Measurements from ENCODE around the gene ZCRB1. TPM values are rescaled to one million over a fixed set of nuclear protein-coding genes. Genes with fewer than 3 reads are reported as not detected.

ZCRB1 gene
- total and polyA plus RNA-seq, 5 donors: 42.8 to 59.6 (median 54.9) TPM

- H3K9me3 ChIP-seq (ENCODE audit: control insufficient read depth, low read length): no peaks in the 10 kb centered on the region
- DNase-seq (no peak), ATAC-seq (no peak)
- H3K4me3 ChIP-seq (ENCODE audit: low read length): no peak overlapping the region
- intact Hi-C loops (cut with DNase I): no loop called here
- H3K27me3 ChIP-seq (ENCODE audit: control insufficient read depth, insufficient read depth): no peaks in the 10 kb centered on the region
- no peaks in the 10 kb centered on the region for H3K4me1 ChIP-seq (ENCODE audit: control insufficient read depth, insufficient read depth, low read length)
- H3K27ac ChIP-seq (ENCODE audit: low read length): no peak overlapping the region
These were observed 47.8 kb downstream of the ZCRB1 start for GRCh38 chr12:42278128-42278510.

GRCh38 chr12:42277396-42278127 lies 48.3 kb downstream of the ZCRB1 start:
- no peaks in the 10 kb centered on the region for H3K4me1 ChIP-seq (ENCODE audit: control insufficient read depth, insufficient read depth, low read length)
- H3K9me3 ChIP-seq (ENCODE audit: control insufficient read depth, low read length): no peaks in the 10 kb centered on the region
- ATAC-seq (no peak), DNase-seq (no peak)
- intact Hi-C loops (cut with DNase I): no loop called here
- 80% methylated on average over 6 of the region's 6 CpGs for WGBS
- no peak overlapping the region for H3K27ac ChIP-seq (ENCODE audit: low read length)
- H3K27me3 ChIP-seq (ENCODE audit: control insufficient read depth, insufficient read depth): no peaks in the 10 kb centered on the region
- H3K4me3 ChIP-seq (ENCODE audit: low read length): no peak overlapping the region

- no peaks in the 10 kb centered on the region for H3K27me3 ChIP-seq (ENCODE audit: control insufficient read depth, insufficient read depth)
- no peak for ATAC-seq
- intact Hi-C loops (cut with DNase I): no loop called here
- DNase-seq: no peak
- WGBS: 97% methylated on average over 4 of the region's 4 CpGs
- no peaks in the 10 kb centered on the region for H3K9me3 ChIP-seq (ENCODE audit: control insufficient read depth, low read length)
- H3K4me1 ChIP-seq (ENCODE audit: control insufficient read depth, insufficient read depth, low read length): no peaks in the 10 kb centered on the region
- H3K4me3 ChIP-seq (ENCODE audit: low read length): no peak overlapping the region
- H3K27ac ChIP-seq (ENCODE audit: low read length): no peak overlapping the region
These were observed 50.4 kb downstream of the ZCRB1 start for GRCh38 chr12:42275499-42275898.

- H3K4me1 ChIP-seq (ENCODE audit: control insufficient read depth, insufficient read depth, low read length): no peaks in the 10 kb centered on the region
- no peak overlapping the region for H3K27ac ChIP-seq (ENCODE audit: low read length)
- no peak for ATAC-seq
- DNase-seq: no peak
- H3K9me3 ChIP-seq (ENCODE audit: control insufficient read depth, low read length): no peaks in the 10 kb centered on the region
- H3K4me3 ChIP-seq (ENCODE audit: low read length): no peak overlapping the region
- 95% methylated on average over 21 of the region's 21 CpGs for WGBS
- no peaks in the 10 kb centered on the region for H3K27me3 ChIP-seq (ENCODE audit: control insufficient read depth, insufficient read depth)
- intact Hi-C loops (cut with DNase I): no loop called here
These were observed 52.2 kb downstream of the ZCRB1 start for GRCh38 chr12:42273706-42274105.

GRCh38 chr12:42270596-42270995 lies 55.3 kb downstream of the ZCRB1 start:
- WGBS: 53% methylated on average over 4 of the region's 4 CpGs
- intact Hi-C loops (cut with DNase I): no loop called here
- H3K9me3 ChIP-seq (ENCODE audit: control insufficient read depth, low read length): no peaks in the 10 kb centered on the region
- ATAC-seq (no peak), DNase-seq (no peak)
- H3K4me1 ChIP-seq (ENCODE audit: control insufficient read depth, insufficient read depth, low read length): no peaks in the 10 kb centered on the region
- H3K4me3 ChIP-seq (ENCODE audit: low read length): no peak overlapping the region
- no peaks in the 10 kb centered on the region for H3K27me3 ChIP-seq (ENCODE audit: control insufficient read depth, insufficient read depth)
- no peak overlapping the region for H3K27ac ChIP-seq (ENCODE audit: low read length)

GRCh38 chr12:42267413-42268190 lies 58.3 kb downstream of the ZCRB1 start:
- intact Hi-C loops (cut with DNase I): no loop called here
- WGBS: 86% methylated on average over 15 of the region's 15 CpGs
- ATAC-seq: no peak

GRCh38 chr12:42266579-42267230 lies 59.2 kb downstream of the ZCRB1 start:
- ATAC-seq (no peak), DNase-seq (no peak)
- Histone ChIP-seq H3K27me3 (ENCODE audit: control insufficient read depth, insufficient read depth) (no peaks in the 10 kb centered on the region), H3K4me3 (ENCODE audit: low read length) (no peak overlapping the region), H3K9me3 (ENCODE audit: control insufficient read depth, low read length) (no peaks in the 10 kb centered on the region), H3K27ac (ENCODE audit: low read length) (no peak overlapping the region), H3K4me1 (ENCODE audit: control insufficient read depth, insufficient read depth, low read length) (no peaks in the 10 kb centered on the region)
- intact Hi-C loops (cut with DNase I): no loop called here
- 94% methylated on average over 17 of the region's 17 CpGs for WGBS

More at GRCh38 chr12:42267413-42268190, 58.3 kb downstream of the ZCRB1 start:
- Histone ChIP-seq H3K9me3 (ENCODE audit: control insufficient read depth, low read length) (no peaks in the 10 kb centered on the region), H3K27me3 (ENCODE audit: control insufficient read depth, insufficient read depth) (no peaks in the 10 kb centered on the region), H3K27ac (ENCODE audit: low read length) (no peak overlapping the region), H3K4me1 (ENCODE audit: control insufficient read depth, insufficient read depth, low read length) (no peaks in the 10 kb centered on the region), H3K4me3 (ENCODE audit: low read length) (no peak overlapping the region)
- no peak for DNase-seq

GRCh38 chr12:42262271-42262670 lies 63.6 kb downstream of the ZCRB1 start:
- intact Hi-C loops (cut with DNase I): no loop called here
- no peak overlapping the region for H3K27ac ChIP-seq (ENCODE audit: low read length)

More at GRCh38 chr12:42262271-42262670, 63.6 kb downstream of the ZCRB1 start:
- H3K9me3 ChIP-seq (ENCODE audit: control insufficient read depth, low read length): no peaks in the 10 kb centered on the region
- ATAC-seq: no peak
- WGBS: 82% methylated on average over 2 of the region's 2 CpGs
- no peak for DNase-seq
- no peaks in the 10 kb centered on the region for H3K4me1 ChIP-seq (ENCODE audit: control insufficient read depth, insufficient read depth, low read length)
- H3K4me3 ChIP-seq (ENCODE audit: low read length): no peak overlapping the region
- no peaks in the 10 kb centered on the region for H3K27me3 ChIP-seq (ENCODE audit: control insufficient read depth, insufficient read depth)

Small RNA genes within 50 kb of the gene (microRNA-seq; reads per million reads assigned to microRNA genes)
- gene MIR7851: 0.54 to 0.84 reads per million in 2 donors

Other genes with a start within 250 kb of the ZCRB1 start
- gene GXYLT1, start 181.2 kb downstream of the ZCRB1 start, total RNA-seq: 1 to 10 TPM; 5.7 to 8.2 (median 6.2) TPM
- 2.0 TPM for gene GXYLT1, start 181.2 kb downstream of the ZCRB1 start, polyA plus RNA-seq
- 10 to 100 TPM; 82.0 to 93.9 (median 87.2) TPM for gene YAF2, start 87.8 kb downstream of the ZCRB1 start, total RNA-seq
- 42.6 TPM for gene YAF2, start 87.8 kb downstream of the ZCRB1 start, polyA plus RNA-seq
- 10 to 100 TPM; 39.2 to 48.8 (median 43.3) TPM for gene PPHLN1, start 73 bp upstream of the ZCRB1 start, total RNA-seq
- 42.4 TPM for gene PPHLN1, start 73 bp upstream of the ZCRB1 start, polyA plus RNA-seq